ENCODE measurements around the gene TUBB1.

Gene TUBB1

GRCh38 chr20:58989196-58989595, 30.0 kb upstream of the TUBB1 start:
- DNase-seq: no peak

GRCh38 chr20:58990651-58991445, 28.4 kb upstream of the TUBB1 start:
- DNase-seq: no peak

GRCh38 chr20:58991715-58992114, 27.5 kb upstream of the TUBB1 start:
- no peak for DNase-seq

GRCh38 chr20:58992911-58993310, 26.3 kb upstream of the TUBB1 start:
- DNase-seq: no peak

- DNase-seq: no peak
Observed at GRCh38 chr20:58993332-58994248, 25.6 kb upstream of the TUBB1 start.

- no peak for DNase-seq
Observed at GRCh38 chr20:58994390-58995159, 24.7 kb upstream of the TUBB1 start.

GRCh38 chr20:58995461-58996225, 23.6 kb upstream of the TUBB1 start:
- no peak for DNase-seq

- no peak for DNase-seq
Observed at GRCh38 chr20:58996226-58996611, 23.0 kb upstream of the TUBB1 start.

- DNase-seq: no peak
Observed at GRCh38 chr20:58997141-58997770, 22.0 kb upstream of the TUBB1 start.

GRCh38 chr20:58998656-58999055, 20.6 kb upstream of the TUBB1 start:
- DNase-seq: no peak

- DNase-seq: no peak
Observed at GRCh38 chr20:59000326-59000725, 18.9 kb upstream of the TUBB1 start.

GRCh38 chr20:59001068-59001448, 18.2 kb upstream of the TUBB1 start:
- DNase-seq: no peak

- DNase-seq: no peak
Observed at GRCh38 chr20:59001449-59002171, 17.6 kb upstream of the TUBB1 start.

- no peak for DNase-seq
Observed at GRCh38 chr20:59002388-59002787, 16.8 kb upstream of the TUBB1 start.

- peak in 1 of 51 donors; percentile 12 for DNase-seq
Observed at GRCh38 chr20:59002874-59003399, 16.3 kb upstream of the TUBB1 start.

- DNase-seq: no peak
Observed at GRCh38 chr20:59003836-59004492, 15.3 kb upstream of the TUBB1 start.

GRCh38 chr20:59004493-59004762, 14.8 kb upstream of the TUBB1 start:
- peak in 5 of 51 donors; percentile 14 to 29 (median 17) for DNase-seq

GRCh38 chr20:59004763-59005522, 14.3 kb upstream of the TUBB1 start:
- DNase-seq: peak in 13 of 51 donors; percentile 20 to 51 (median 38)

Data from hypothalamus (tissue), 51 donors.